ENCODE measurements around the gene SERPINE2.

Gene SERPINE2, protein sequence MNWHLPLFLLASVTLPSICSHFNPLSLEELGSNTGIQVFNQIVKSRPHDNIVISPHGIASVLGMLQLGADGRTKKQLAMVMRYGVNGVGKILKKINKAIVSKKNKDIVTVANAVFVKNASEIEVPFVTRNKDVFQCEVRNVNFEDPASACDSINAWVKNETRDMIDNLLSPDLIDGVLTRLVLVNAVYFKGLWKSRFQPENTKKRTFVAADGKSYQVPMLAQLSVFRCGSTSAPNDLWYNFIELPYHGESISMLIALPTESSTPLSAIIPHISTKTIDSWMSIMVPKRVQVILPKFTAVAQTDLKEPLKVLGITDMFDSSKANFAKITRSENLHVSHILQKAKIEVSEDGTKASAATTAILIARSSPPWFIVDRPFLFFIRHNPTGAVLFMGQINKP

GRCh38 chr2:224039080-224039769, at the start of gene SERPINE2:
TSS of gene SERPINE2 (minus strand) at chr2:224039286. CDS start at chr2:224001900, 37,386 bp downstream.
- peak in 55 of 56 donors; percentile 16 to 86 (median 70) for DNase-seq

DNA sequence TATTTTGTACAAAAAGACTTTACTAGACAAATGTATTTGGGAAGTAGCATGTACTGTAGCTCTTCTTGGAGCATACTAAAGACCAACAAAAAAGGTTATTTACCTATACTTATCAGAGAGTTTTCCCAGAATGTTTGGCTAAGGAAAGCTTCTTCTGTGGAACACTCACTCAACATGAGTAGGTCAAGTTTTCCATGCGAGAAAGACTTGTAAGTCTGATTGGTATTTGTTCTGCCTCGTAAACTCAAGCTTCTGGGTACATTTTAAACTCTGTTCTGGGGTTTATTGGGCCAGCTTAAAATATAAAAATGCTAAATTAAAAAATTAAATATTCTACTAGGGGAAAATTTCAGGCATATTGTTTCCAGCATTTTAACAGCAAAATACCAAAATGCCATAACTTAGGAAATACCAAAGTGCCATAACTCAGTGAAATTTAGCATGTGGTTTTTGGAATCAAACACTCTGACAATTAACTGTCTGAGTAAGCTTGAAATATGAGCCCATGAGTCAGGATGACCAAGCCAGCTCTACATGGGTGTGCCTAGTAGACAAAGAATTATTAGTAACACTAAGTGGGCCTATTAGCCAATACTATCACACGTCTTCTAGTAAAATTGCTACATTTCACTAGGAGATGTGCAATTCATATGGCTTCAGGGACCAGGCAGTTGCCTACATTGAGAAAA, 47.3 kb upstream of the SERPINE2 start:
- no peak for DNase-seq

DNA sequence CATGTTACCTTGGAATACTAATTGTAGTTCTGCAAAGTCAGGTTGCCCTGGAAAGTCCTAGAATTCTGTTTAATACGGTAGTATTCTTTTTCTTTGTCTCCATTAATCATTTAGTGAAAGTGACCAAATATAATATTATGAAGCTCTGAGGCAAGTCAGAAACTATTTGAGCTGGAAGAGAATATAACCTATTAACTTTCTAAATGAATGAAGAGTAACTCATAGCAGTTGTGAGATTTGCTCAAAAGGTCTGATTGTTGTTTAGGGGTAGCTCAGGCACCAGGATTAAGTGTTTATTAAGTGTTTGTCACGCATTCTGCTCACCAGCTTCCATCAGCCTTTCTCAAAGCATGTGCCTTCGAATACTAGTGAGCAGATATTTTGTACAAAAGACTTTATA, 46.7 kb upstream of the SERPINE2 start:
- no peak for DNase-seq

- DNase-seq: no peak
These were observed 46.2 kb upstream of the SERPINE2 start for GRCh38 chr2:224085246-224085645.

DNA sequence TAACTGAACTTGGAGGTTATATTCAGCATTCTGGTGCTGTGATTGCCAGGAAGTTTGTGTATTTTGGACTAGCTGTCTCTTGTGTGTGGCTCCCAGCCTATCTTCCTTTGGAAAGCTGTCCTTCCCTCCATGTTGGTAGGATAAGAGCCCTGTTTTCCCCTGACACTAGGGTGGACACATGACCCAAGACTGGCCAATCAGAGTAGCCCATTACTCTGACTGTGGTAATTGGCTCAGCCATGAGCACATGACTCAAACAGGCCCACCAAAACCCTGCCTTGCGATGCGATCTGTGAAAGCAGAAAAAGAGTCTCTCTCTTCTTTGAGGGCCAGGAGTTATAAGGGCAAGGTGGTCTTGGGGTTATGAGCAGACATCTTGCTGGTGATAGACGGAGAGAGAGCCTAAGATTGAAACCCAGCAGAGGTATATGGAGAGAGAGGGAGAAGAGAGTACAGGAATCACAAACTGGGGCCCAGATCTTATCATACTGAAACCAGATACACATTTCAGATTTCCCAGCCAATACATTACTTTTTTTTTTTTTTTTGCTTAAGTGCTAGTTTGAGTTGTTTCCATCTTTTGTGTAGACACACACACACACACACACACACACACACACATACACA, 45.3 kb upstream of the SERPINE2 start:
- no peak for DNase-seq

GRCh38 chr2:224083638-224084037, 44.6 kb upstream of the SERPINE2 start:
- DNase-seq: no peak

DNA sequence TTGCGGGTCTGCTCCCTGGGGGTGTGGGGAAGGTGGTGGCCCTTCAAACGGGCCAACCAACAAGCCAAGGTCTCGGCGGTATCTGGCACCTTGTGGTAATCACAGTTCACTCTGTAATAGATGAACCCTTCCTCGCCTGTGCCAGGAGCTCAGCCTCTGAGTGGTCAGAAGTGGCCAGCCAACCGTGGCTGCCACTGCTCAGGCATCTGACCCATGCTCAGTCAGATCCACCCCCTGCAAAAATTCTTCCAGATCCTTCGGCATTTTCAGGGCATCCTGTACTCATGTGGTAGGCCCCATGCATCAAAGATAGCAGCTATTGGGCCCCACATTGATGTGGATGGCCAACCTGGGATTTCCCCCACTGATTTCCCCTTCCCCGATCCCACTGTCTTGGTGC, 39.6 kb upstream of the SERPINE2 start:
- DNase-seq: no peak

GRCh38 chr2:224077773-224078507, 38.9 kb upstream of the SERPINE2 start:
- DNase-seq: no peak

DNA sequence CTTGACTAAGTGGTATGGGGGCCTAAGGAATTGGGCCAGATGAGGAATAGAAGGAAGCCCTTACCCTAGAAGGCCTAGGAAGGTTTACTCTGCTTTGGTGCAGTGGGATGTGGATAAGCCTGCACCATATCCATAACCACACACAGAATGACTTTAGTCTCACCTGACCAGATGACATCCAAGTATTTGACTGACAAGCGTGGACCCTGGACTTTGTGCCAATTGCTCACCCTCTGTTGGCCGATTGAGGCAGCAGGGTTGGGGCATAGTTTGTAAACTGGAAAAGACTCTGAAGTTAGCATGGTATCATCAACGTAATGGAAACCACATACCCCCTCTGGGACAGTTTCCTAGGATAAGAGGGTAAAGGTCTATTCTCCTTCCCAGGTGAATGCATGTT, 36.5 kb upstream of the SERPINE2 start:
- no peak for DNase-seq

GRCh38 chr2:224073676-224074075, 34.6 kb upstream of the SERPINE2 start:
- DNase-seq: no peak

- DNase-seq: no peak
These were observed 33.6 kb upstream of the SERPINE2 start for GRCh38 chr2:224072541-224073188.

DNA sequence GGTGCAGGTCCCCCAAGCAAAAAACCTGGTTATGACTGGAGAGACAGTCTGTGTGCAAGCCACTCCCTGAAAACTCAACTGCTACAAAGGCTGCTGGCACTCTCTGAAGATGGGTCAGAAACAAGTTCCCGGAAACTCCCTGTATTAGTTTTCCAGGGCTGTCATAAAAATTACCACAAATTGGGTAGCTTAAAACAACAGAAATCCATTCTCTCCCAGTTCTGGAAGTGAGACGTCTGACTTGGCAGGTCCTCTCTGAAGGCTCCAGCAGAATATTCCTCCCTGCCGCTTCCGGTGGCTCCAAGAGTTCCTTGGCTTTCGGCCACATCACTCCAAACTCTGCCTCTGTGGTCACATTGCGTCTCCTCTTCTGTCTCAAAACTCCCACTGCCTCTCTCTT, 30.1 kb upstream of the SERPINE2 start:
- DNase-seq: peak in 1 of 56 donors; percentile 0

DNA sequence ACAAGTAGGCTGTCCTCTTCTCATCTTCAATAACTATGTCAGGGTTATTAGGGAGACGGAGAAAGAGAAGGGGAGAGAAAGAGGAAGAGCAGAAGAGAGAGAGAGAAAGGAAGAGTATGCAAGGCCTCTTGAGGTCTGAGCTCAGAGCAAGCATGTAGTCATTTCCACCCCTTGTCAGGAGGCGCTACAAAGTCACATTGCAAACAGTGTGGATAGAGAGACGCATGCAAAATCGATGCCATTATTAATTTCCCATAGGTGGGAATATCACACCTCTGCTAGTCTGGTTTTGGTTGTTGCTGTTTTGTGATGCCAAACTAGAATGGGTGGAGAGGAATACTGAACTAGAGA, 24.2 kb upstream of the SERPINE2 start:
- no peak for DNase-seq

DNA sequence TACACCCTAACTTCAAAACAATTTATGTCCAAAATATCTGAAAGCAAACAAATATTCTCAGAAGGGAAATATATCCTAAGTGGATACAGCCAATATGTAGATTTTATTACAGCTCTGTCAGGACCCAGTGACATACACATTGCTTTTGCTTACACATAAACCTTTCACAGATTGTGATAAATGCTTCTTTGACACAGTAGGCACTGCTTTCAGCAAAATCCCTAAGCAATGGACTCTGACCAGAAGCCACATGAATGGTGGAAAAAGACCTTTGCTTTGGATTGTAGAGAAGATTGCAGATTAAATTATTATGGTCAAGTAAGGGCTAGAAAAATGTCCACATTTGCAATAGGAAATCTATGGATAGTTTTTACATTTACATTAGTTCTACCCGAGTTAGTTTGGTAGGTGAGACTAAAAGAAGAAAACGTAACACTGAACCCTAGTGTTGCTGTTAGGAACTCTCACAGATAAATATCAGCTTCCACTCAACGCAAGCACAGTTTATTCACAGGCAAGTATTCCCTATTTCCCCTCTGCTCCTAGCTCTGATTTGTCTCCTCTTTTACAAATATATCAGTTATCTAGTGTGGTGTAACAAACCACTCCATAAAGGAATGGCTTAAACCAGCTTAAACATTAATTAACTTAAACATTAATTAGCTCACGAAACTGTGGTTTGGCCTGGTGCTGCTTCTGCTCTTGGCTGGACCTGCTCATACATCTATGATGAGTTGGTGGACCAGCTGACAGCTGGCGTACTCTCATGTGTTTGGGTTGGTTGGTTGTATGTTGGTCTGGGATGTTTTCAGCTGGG, 23.6 kb upstream of the SERPINE2 start:
- DNase-seq: no peak

- no peak for DNase-seq
These were observed 21.8 kb upstream of the SERPINE2 start for GRCh38 chr2:224060783-224061482.

DNA sequence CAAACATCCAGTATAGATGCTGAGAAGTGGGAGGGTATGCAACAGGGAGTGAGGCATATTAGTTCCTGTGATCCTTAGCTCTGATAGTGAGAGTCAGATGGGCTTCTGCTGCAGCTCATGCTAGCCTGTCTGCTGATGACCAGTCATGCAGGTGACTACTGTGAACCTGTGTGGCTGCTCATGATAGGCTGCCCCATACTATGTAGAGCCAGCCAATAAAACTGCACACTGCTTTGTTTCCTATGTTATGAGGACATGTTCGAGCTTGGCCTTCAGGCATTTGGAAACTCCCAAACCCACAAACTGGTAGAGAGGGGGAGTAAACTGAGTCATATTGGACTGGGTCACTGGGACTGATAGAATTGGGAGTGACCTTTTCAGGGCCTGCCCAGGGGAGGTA, 20.1 kb upstream of the SERPINE2 start:
- DNase-seq: no peak

- peak in 26 of 56 donors; percentile 2 to 65 (median 14) for DNase-seq
These were observed 19.1 kb upstream of the SERPINE2 start for GRCh38 chr2:224058048-224058775.

DNA sequence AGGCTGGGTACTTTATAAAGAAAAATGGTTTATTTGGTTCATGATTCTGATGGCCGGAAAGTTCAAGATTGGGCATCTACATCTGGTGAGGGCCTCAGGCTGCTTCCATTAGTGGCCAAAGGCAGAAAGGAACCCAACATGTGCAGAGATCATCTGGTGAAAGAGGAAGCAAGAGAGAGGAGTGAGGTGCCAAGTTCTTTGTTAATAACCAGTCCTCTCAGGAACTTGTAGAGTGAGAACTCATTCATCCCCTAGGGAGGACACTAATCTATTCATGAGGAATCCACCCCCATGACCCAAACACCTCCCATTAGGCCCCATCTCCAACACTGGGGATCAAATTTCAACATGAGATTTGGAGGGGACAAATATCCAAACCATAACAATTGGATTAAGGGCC, 17.8 kb upstream of the SERPINE2 start:
- DNase-seq: no peak
